MCF 10A (cell line): ENCODE data around the gene NTHL1. TPM values are rescaled to one million over a fixed set of nuclear protein-coding genes. Genes with fewer than 3 reads are reported as not detected.

Experiments used
- BruUV-seq: library from RNA; stranded (reverse); fragments of 400-500 nt; replicated peaks from 2 replicates; lab custom pipeline; 2021; lab: Mats Ljungman, UMichigan
- CTCF ChIA-PET: fragments of 300-600 bp; sonication (Branson Sonifier 250); formaldehyde crosslinking; extraction: SDS; loops from one replicate; lab custom pipeline; 2021; ENCODE audit warnings: antibody characterized with exemption, inconsistent platforms; lab: Yijun Ruan, JAX
- POLR2A ChIA-PET: fragments of 300-600, 350-650 bp; sonication (Branson Sonifier 250); formaldehyde crosslinking; extraction: SDS; loops from one replicate; lab custom pipeline; 2020; ENCODE audit warnings: antibody characterized with exemption, inconsistent platforms; lab: Yijun Ruan, JAX
- DNase-seq: peaks from one replicate; pipeline ENCODE4 v3.0.0-alpha.2; 2018; ENCODE audit not compliant: unreplicated experiment
- H3K27ac Mint-ChIP-seq: one replicate; pipeline ENCODE4 v1.8.0; 2022; ENCODE audit warnings: mild to moderate bottlenecking, low read depth, mixed read lengths; ENCODE audit not compliant: unreplicated experiment
- H3K27me3 Mint-ChIP-seq: one replicate; pipeline ENCODE4 v1.8.0; 2022; ENCODE audit warnings: mixed read lengths; ENCODE audit not compliant: insufficient read depth, unreplicated experiment
- H3K36me3 Mint-ChIP-seq: one replicate; pipeline ENCODE4 v1.8.0; 2022; ENCODE audit warnings: mild to moderate bottlenecking, moderate library complexity, mixed read lengths; ENCODE audit not compliant: insufficient read depth, unreplicated experiment
- H3K4me1 Mint-ChIP-seq: one replicate; pipeline ENCODE4 v1.8.0; 2022; ENCODE audit warnings: mixed read lengths; ENCODE audit not compliant: insufficient read depth, unreplicated experiment
- H3K4me3 Mint-ChIP-seq: one replicate; pipeline ENCODE4 v1.8.0; 2022; ENCODE audit warnings: mild to moderate bottlenecking, moderate library complexity, mixed read lengths; ENCODE audit not compliant: unreplicated experiment
- H3K9me3 Mint-ChIP-seq: one replicate; pipeline ENCODE4 v1.8.0; 2022; ENCODE audit warnings: mixed read lengths; ENCODE audit not compliant: unreplicated experiment
- intact Hi-C: fragments of 100-400 bp; cut with micrococcal nuclease; formaldehyde crosslinking; loops from 2 replicates; pipeline ENCODE4 v1.14.1; 2022
- total RNA-seq: library from RNA; stranded (reverse); gene quantifications from 2 replicates; pipeline ENCODE4 v1.2.3, GENCODE V29; 2022
- TF ChIP-seq, protein P1 (sequence below): fragments of 200-600 bp; IDR thresholded peaks from one replicate; pipeline ENCODE4 v1.8.0; 2022; ENCODE audit warnings: antibody characterized with exemption, mild to moderate bottlenecking; ENCODE audit not compliant: unreplicated experiment

The NTHL1 gene
- total RNA-seq, 1 experiment from 2014 or later, result 17.7 TPM

DNA sequence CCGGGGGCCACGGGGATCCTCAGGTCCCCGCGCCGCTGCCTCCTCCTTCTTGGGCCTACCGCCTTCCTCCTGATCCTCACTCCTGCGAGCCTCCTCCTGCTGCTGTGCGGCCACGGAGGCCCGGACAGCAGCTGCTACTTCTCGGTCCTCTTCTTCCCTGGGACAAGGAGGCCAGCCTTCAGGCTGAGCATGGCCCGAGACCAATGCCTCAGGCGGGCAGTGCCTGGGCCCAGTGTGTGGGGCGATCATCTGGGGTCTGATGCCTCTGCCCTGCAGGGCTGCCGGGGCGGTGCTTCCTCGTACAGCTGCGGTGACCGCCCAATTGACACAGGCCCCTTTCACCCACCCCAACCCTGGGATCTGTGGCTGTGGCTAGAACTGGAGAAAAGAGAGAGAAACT lies 46.6 kb downstream of the NTHL1 start:
- Mint-ChIP-seq H3K4me1 (peaks cover 2% of the 10 kb centered on the region), H3K4me3 (no peak overlapping the region), H3K27me3 (no peaks in the 10 kb centered on the region), H3K36me3 (peaks cover 67% of the 10 kb centered on the region), H3K9me3 (no peaks in the 10 kb centered on the region), H3K27ac (no peak overlapping the region)
- CTCF ChIA-PET, result no interaction called here
- no TSS peak for BruUV-seq
- POLR2A ChIA-PET, result interaction anchor here (1.2 kb wide), 1 partner anchor 13 kb away, joined by 3 read pairs; no protein-coding TSS in a partner anchor
- TF ChIP-seq, protein P1, sequence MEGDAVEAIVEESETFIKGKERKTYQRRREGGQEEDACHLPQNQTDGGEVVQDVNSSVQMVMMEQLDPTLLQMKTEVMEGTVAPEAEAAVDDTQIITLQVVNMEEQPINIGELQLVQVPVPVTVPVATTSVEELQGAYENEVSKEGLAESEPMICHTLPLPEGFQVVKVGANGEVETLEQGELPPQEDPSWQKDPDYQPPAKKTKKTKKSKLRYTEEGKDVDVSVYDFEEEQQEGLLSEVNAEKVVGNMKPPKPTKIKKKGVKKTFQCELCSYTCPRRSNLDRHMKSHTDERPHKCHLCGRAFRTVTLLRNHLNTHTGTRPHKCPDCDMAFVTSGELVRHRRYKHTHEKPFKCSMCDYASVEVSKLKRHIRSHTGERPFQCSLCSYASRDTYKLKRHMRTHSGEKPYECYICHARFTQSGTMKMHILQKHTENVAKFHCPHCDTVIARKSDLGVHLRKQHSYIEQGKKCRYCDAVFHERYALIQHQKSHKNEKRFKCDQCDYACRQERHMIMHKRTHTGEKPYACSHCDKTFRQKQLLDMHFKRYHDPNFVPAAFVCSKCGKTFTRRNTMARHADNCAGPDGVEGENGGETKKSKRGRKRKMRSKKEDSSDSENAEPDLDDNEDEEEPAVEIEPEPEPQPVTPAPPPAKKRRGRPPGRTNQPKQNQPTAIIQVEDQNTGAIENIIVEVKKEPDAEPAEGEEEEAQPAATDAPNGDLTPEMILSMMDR, result no peak
- intact Hi-C loops, result no loop called here
- DNase-seq, result no peak

DNA sequence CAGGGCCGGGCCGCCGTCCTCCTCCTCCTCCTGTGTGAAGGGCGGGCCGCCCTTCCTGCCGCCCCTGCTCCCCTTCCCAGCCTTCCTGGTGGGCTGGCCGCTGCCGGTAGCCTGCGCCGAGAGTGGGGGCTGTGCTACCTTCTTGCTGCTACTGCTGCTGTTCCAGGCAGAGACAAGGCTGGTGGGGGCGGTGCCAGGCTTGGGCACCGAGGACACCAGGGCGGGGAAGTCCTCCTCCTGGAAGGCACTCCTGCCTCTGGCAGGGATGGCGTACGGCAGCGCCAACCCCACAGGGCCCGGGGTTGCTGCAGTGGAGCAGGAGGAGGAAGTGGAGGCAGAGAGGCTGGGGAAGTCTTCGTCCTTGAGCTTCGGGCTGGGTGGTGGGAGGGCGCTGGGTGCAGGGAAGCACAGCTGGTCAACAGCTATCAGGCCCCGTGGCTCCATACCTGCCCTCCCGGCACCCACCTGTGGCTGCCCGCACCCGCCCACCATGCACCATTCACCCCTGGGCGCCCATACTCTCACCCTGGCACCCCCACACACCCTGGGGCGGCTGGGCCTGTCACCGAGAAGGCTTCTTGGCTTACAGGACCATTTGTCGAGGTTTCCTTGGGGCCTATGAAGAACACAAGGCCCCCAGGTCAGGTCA lies 47.6 kb downstream of the NTHL1 start:
- Mint-ChIP-seq H3K27ac (no peak overlapping the region), H3K4me1 (peaks cover 6% of the 10 kb centered on the region), H3K27me3 (no peaks in the 10 kb centered on the region), H3K4me3 (no peak overlapping the region), H3K36me3 (peaks cover 73% of the 10 kb centered on the region), H3K9me3 (no peaks in the 10 kb centered on the region)
- TF ChIP-seq, protein P1, result no peak
- CTCF ChIA-PET, result interaction anchor here (0.7 kb wide), 1 partner anchor 964 kb away, joined by 4 read pairs; the partner anchor contains the start of gene KREMEN2
- POLR2A ChIA-PET, result interaction anchor here (0.9 kb wide), 1 partner anchor 155 kb away, joined by 4 read pairs; the partner anchor contains the start of gene TRAF7
- no TSS peak for BruUV-seq
- intact Hi-C loops, result no loop called here
- no peak for DNase-seq

- Mint-ChIP-seq H3K27me3 (no peaks in the 10 kb centered on the region), H3K27ac (no peak overlapping the region), H3K4me3 (no peak overlapping the region), H3K9me3 (no peaks in the 10 kb centered on the region), H3K4me1 (peaks cover 7% of the 10 kb centered on the region), H3K36me3 (peaks cover 72% of the 10 kb centered on the region)
- intact Hi-C loops, result no loop called here
- TF ChIP-seq, protein P1, result no peak
- BruUV-seq, result no TSS peak
- ChIA-PET POLR2A (interaction anchor here (0.9 to 1.5 kb wide), 2 partner anchors 9 to 156 kb away, joined by 4 read pairs; partner anchors contain the start of gene TRAF7), CTCF (interaction anchor here (0.6 kb wide), 2 partner anchors 49 to 321 kb away, joined by 3 read pairs; partner anchors contain the start of genes JPT2 and TSC2)
- DNase-seq, result no peak
These were observed 48.5 kb downstream of the NTHL1 start for GRCh38 chr16:1998852-1999801.
